Spleen (tissue), 11 donors: ENCODE data around the gene ZNF610. TPM values are rescaled to one million over a fixed set of nuclear protein-coding genes. Genes with fewer than 3 reads are reported as not detected.

Experiments
- DNase-seq: peaks from one replicate; pipeline ENCODE4 v3.0.0-alpha.2; 2020
- H3K27ac ChIP-seq, 8 donors: fragments of 200-600 bp; sonication (generic) in 7 of 8; 1 replicate in 4 of 8; 2 replicates in 4 of 8; pipeline versions ENCODE4 v1.5.0 to v1.8.0; 2016 to 2021; ENCODE audit warnings: inconsistent platforms in 4 of 8, mild to moderate bottlenecking in 4 of 8, moderate library complexity in 1 of 8
- H3K27me3 ChIP-seq, 7 donors: fragments of 200-600 bp; sonication (generic) in 6 of 7; replicated peaks in 1 of 7; 1 replicate in 4 of 7; 2 replicates in 3 of 7; pipeline versions ENCODE4 v1.5.0 to v1.8.0; 2016 to 2021; ENCODE audit warnings: inconsistent platforms in 3 of 7, mild to moderate bottlenecking in 1 of 7
- H3K36me3 ChIP-seq, 6 donors: fragments of 200-600 bp; sonication (generic) in 5 of 6; 1 replicate in 4 of 6; 2 replicates in 2 of 6; pipeline versions ENCODE4 v1.5.0 to v1.8.0; 2016 to 2021; ENCODE audit warnings: inconsistent platforms in 2 of 6
- H3K4me1 ChIP-seq, 6 donors: fragments of 200-600 bp; sonication (generic) in 5 of 6; 1 replicate in 3 of 6; 2 replicates in 3 of 6; pipeline versions ENCODE4 v1.5.0 to v1.8.0; 2016 to 2021; ENCODE audit warnings: inconsistent platforms in 3 of 6
- H3K4me3 ChIP-seq, 8 donors: fragments of 200-600 bp; sonication (generic) in 7 of 8; 1 replicate in 4 of 8; 2 replicates in 4 of 8; pipeline versions ENCODE4 v1.5.0 to v1.8.0; 2016 to 2021; ENCODE audit warnings: inconsistent platforms in 4 of 8, mild to moderate bottlenecking in 4 of 8, moderate library complexity in 2 of 8
- H3K9me3 ChIP-seq, 8 donors: fragments of 200-600 bp; sonication (generic) in 7 of 8; 1 replicate in 4 of 8; 2 replicates in 4 of 8; pipeline versions ENCODE4 v1.5.0 to v1.8.0; 2016 to 2021; ENCODE audit warnings: inconsistent platforms in 4 of 8
- CTCF ChIP-seq, 11 experiments: fragments of 200-600 bp in 7 of 11; fragments of 450-650 bp in 4 of 11; sonication (generic) in 4 of 11; IDR thresholded peaks in 8 of 11; conservative IDR thresholded peaks in 3 of 11; 1 replicate in 7 of 11; 2 replicates in 4 of 11; pipeline versions ENCODE4 v1.4.0 to v1.8.0; 2016 to 2021; ENCODE audit warnings: antibody characterized with exemption in 11 of 11, inconsistent platforms in 4 of 11, mild to moderate bottlenecking in 1 of 11
- POLR2A ChIP-seq, 3 donors: fragments of 450-650 bp; IDR thresholded peaks; one replicate each; pipeline ENCODE4 v1.5.1; 2017; ENCODE audit warnings: antibody characterized with exemption in 3 of 3, mild to moderate bottlenecking in 1 of 3
- POLR2AphosphoS5 ChIP-seq, 3 donors: sonication (generic); formaldehyde crosslinking; IDR thresholded peaks; one replicate each; pipeline ENCODE4 v1.5.1; 2017; ENCODE audit warnings: antibody characterized with exemption in 3 of 3
- WGBS, 5 donors: extraction: QIAGEN DNeasy Blood & Tissue Kit in 3 of 5; methylation state at CpG; one replicate each; pipeline versions ENCODE4 v1.1.5 to v1.1.7; 2013 to 2018; 5-methylcytosine and 5-hydroxymethylcytosine counted together
- intact Hi-C: fragments of 100-400 bp; cut with DNase I; formaldehyde crosslinking; loops from one replicate; pipeline ENCODE4 v1.15.0; 2023; ENCODE audit warnings: low total_unique reads
- polyA plus RNA-seq, 3 donors: library from polyadenylated mRNA; stranded (reverse); fragments of 200-250 nt; gene quantifications; one replicate each; pipeline ENCODE4 v1.2.1, GENCODE V29; 2013
- small RNA-seq, 4 donors: library from RNA; depleted of rRNA; stranded (forward); fragments of <200 nt; gene quantifications; one replicate each; pipeline ENCODE3, GENCODE V24; 2016
- total RNA-seq, 7 donors: library from RNA; depleted of rRNA in 3 of 7; stranded (reverse); fragments of >200 nt in 3 of 7; fragmentation: NEBNext Ultra II Directional in 4 of 7; extraction: Animal tissue kit (Norgen Biotek cat#: 25700) in 4 of 7; gene quantifications; one replicate each; pipeline versions ENCODE4 v1.1.0 to v1.2.1, GENCODE V29; 2016 to 2021
- donor health status: healthy with polysubstance abuse.
- donor health status: DM: no; HTN: no; CAD: no; lungs with moderate emphysema.
- donor health status: DM: no; HTN: no; CAD: no.
- donor health status: Bipolar disorder and iron deficiency.
- donor health status: healthy.
- donor health status: DM: no; HTN: no; CAD: no.
- donor health status: DM: yes; HTN: yes; CAD: no.

The ZNF610 gene
- total and polyA plus RNA-seq, 10 donors, result 0.91 to 6.4 (median 2.0) TPM

GRCh38 chr19:52410276-52410675 lies 74.2 kb downstream of the ZNF610 start:
- 91 to 97% (median 96%) methylated on average over 6 of the region's 6 CpGs for WGBS, 5 donors
- TF ChIP-seq POLR2A (IDR thresholded peaks at IDR 0.05), result no peak
- H3K9me3 ChIP-seq, result peaks cover 28 to 100% (median 100%) of the 10 kb centered on the region in 8 donors
- H3K4me1 ChIP-seq, result no peaks in the 10 kb centered on the region
- no peak overlapping the region for H3K4me3 ChIP-seq
- intact Hi-C loops, result no loop called here
- DNase-seq, result no peak
- H3K27me3 ChIP-seq, result no peaks in the 10 kb centered on the region
- no peak overlapping the region for H3K27ac ChIP-seq
- H3K36me3 ChIP-seq, result peaks cover 49 to 100% (median 80%) of the 10 kb centered on the region in 6 donors

DNA sequence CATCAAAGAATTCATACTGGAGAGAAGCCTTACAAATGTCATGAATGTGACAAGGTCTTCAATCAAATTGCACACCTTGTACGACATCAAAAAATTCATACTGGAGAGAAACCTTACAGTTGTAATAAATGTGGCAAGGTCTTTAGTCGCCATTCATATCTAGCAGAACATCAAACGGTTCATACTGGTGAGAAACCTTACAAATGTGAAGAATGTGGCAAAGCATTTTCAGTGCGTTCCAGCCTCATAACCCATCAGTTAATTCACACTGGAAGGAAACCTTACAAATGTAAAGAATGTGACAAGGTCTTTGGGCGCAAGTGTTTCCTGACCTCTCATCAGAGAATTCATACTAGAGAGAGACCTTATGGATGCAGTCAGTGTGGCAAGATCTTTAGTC lies 79.7 kb downstream of the ZNF610 start:
- H3K4me3 ChIP-seq, result no peak overlapping the region
- DNase-seq, result no peak
- no peaks in the 10 kb centered on the region for H3K4me1 ChIP-seq
- intact Hi-C loops, result no loop called here
- WGBS, 5 donors, result 92 to 96% (median 95%) methylated on average over 5 of the region's 5 CpGs
- H3K9me3 ChIP-seq, result peaks cover 45 to 100% (median 100%) of the 10 kb centered on the region in 8 donors
- peaks cover 10 to 46% (median 25%) of the 10 kb centered on the region in 6 donors for H3K36me3 ChIP-seq
- H3K27me3 ChIP-seq, result no peaks in the 10 kb centered on the region
- no peak overlapping the region for H3K27ac ChIP-seq
- TF ChIP-seq POLR2A (IDR thresholded peaks at IDR 0.05) (no peak), POLR2AphosphoS5 (IDR thresholded peaks at IDR 0.05) (no peak), CTCF (IDR thresholded peaks at IDR 0.05 in 8 of 11, conservative IDR thresholded peaks at IDR 0.05 in 3 of 11) (no peak)

Small RNA genes within 50 kb of the gene (small RNA-seq; reads per million reads assigned to genes)
- 0 reads per million in 4 donors for gene AC010332.1

Other genes starting within 250 kb of the ZNF610 start
- gene ZNF841, start 240.5 kb upstream of the ZNF610 start, total RNA-seq, result 10 to 100 TPM; 19.6 to 39.9 (median 29.1) TPM
- 10 to 100 TPM in 2 of 3 donors, 1 to 10 TPM in 1; 6.0 to 15.0 (median 13.3) TPM for gene ZNF841, start 240.5 kb upstream of the ZNF610 start, polyA plus RNA-seq
- 10 to 100 TPM in 4 of 7 donors, 1 to 10 TPM in 3; 7.5 to 22.6 (median 10.3) TPM for gene ZNF616, start 196.3 kb upstream of the ZNF610 start, total RNA-seq
- gene ZNF616, start 196.3 kb upstream of the ZNF610 start, polyA plus RNA-seq, result 1 to 10 TPM; 1.3 to 2.1 (median 2.1) TPM
- gene ZNF836, start 164.6 kb upstream of the ZNF610 start, total RNA-seq, result 10 to 100 TPM; 16.7 to 26.8 (median 21.0) TPM
- gene ZNF836, start 164.6 kb upstream of the ZNF610 start, polyA plus RNA-seq, result 1 to 10 TPM; 4.9 to 7.6 (median 7.3) TPM
- gene PPP2R1A, start 146.2 kb upstream of the ZNF610 start, total RNA-seq, result 100 to 1,000 TPM; 148 to 200 (median 178) TPM
- 100 to 1,000 TPM in 1 of 3 donors, 10 to 100 TPM in 2; 81.1 to 103 (median 99.2) TPM for gene PPP2R1A, start 146.2 kb upstream of the ZNF610 start, polyA plus RNA-seq
- gene ZNF766, start 66.7 kb upstream of the ZNF610 start, total RNA-seq, result 10 to 100 TPM; 11.7 to 24.9 (median 19.1) TPM
- 1 to 10 TPM; 4.2 to 4.5 (median 4.3) TPM for gene ZNF766, start 66.7 kb upstream of the ZNF610 start, polyA plus RNA-seq
- 10 to 100 TPM in 5 of 7 donors, 1 to 10 TPM in 2; 9.1 to 17.2 (median 13.4) TPM for gene ZNF480, start 39.1 kb upstream of the ZNF610 start, total RNA-seq
- 10 to 100 TPM in 1 of 3 donors, 1 to 10 TPM in 2; 5.4 to 10.6 (median 9.2) TPM for gene ZNF480, start 39.1 kb upstream of the ZNF610 start, polyA plus RNA-seq
- gene ZNF880, start 33.7 kb downstream of the ZNF610 start, total RNA-seq, result 10 to 100 TPM; 18.8 to 31.7 (median 21.2) TPM
- 10 to 100 TPM; 14.8 to 21.9 (median 18.6) TPM for gene ZNF880, start 33.7 kb downstream of the ZNF610 start, polyA plus RNA-seq
- 10 to 100 TPM; 23.8 to 38.1 (median 28.7) TPM for gene ZNF528, start 61.6 kb downstream of the ZNF610 start, total RNA-seq
- 1 to 10 TPM; 6.9 to 8.3 (median 7.9) TPM for gene ZNF528, start 61.6 kb downstream of the ZNF610 start, polyA plus RNA-seq
- not detected for gene ZNF534, start 92.9 kb downstream of the ZNF610 start, total RNA-seq
- gene ZNF534, start 92.9 kb downstream of the ZNF610 start, polyA plus RNA-seq, result under 1 TPM in 1 of 3 donors, not detected in 2; 0.11 TPM
- 1 to 10 TPM; 3.2 to 4.1 (median 3.6) TPM for gene ZNF578, start 117.3 kb downstream of the ZNF610 start, total RNA-seq
- gene ZNF578, start 117.3 kb downstream of the ZNF610 start, polyA plus RNA-seq, result 1 to 10 TPM in 2 of 3 donors, under 1 TPM in 1; 0.85 to 2.8 (median 1.9) TPM
- 10 to 100 TPM; 24.3 to 36.3 (median 28.4) TPM for gene ZNF808, start 191.4 kb downstream of the ZNF610 start, total RNA-seq
- 1 to 10 TPM; 1.6 to 4.6 (median 1.7) TPM for gene ZNF808, start 191.4 kb downstream of the ZNF610 start, polyA plus RNA-seq
- gene ZNF701, start 234.0 kb downstream of the ZNF610 start, total RNA-seq, result 10 to 100 TPM; 16.3 to 28.2 (median 21.4) TPM
- gene ZNF701, start 234.0 kb downstream of the ZNF610 start, polyA plus RNA-seq, result 10 to 100 TPM in 1 of 3 donors, 1 to 10 TPM in 2; 5.0 to 10.2 (median 5.7) TPM